Embryonic facial prominence (tissue), 1 donor: ENCODE results near the gene LRRC8C.
"Not testable (repeated sequence)": the region's sequence is repeated elsewhere in the genome, so short reads cannot be mapped to it uniquely, and the experiment has no call there.

Source experiments
- DNase-seq: peaks from one replicate; pipeline ENCODE4 v3.0.0-alpha.2; 2016; ENCODE audit errors: extremely low spot score

Gene LRRC8C

GRCh38 chr1:89632657-89633247 lies at the start of gene LRRC8C:
LRRC8C (plus strand) TSS chr1:89633120; CDS start chr1:89686474, 53,354 bp downstream.
- DNase-seq = peak; percentile 51

GRCh38 chr1:89584211-89584610 lies 48.7 kb upstream of the LRRC8C start:
- no peak for DNase-seq

- no peak for DNase-seq
Observed at GRCh38 chr1:89584781-89585180, 48.1 kb upstream of the LRRC8C start.

GRCh38 chr1:89587729-89588161 lies 45.2 kb upstream of the LRRC8C start:
- no peak for DNase-seq

- DNase-seq = no peak
Observed at GRCh38 chr1:89588480-89588879, 44.4 kb upstream of the LRRC8C start.

- DNase-seq = no peak
Observed at GRCh38 chr1:89589515-89589914, 43.4 kb upstream of the LRRC8C start.

- DNase-seq = no peak
Observed at GRCh38 chr1:89590341-89591080, 42.4 kb upstream of the LRRC8C start.

GRCh38 chr1:89592861-89593302 lies 40.0 kb upstream of the LRRC8C start:
- not testable (repeated sequence) for DNase-seq

- no peak for DNase-seq
Observed at GRCh38 chr1:89594096-89594740, 38.7 kb upstream of the LRRC8C start.

GRCh38 chr1:89596698-89597097 lies 36.2 kb upstream of the LRRC8C start:
- no peak for DNase-seq

- DNase-seq = no peak
Observed at GRCh38 chr1:89598450-89599331, 34.2 kb upstream of the LRRC8C start.

GRCh38 chr1:89599332-89599630 lies 33.6 kb upstream of the LRRC8C start:
- no peak for DNase-seq

GRCh38 chr1:89600451-89601224 lies 32.3 kb upstream of the LRRC8C start:
- no peak for DNase-seq

GRCh38 chr1:89602871-89603404 lies 30.0 kb upstream of the LRRC8C start:
- no peak for DNase-seq

- no peak for DNase-seq
Observed at GRCh38 chr1:89603651-89604413, 29.1 kb upstream of the LRRC8C start.

GRCh38 chr1:89604414-89604735 lies 28.5 kb upstream of the LRRC8C start:
- DNase-seq = no peak

GRCh38 chr1:89605692-89606091 lies 27.2 kb upstream of the LRRC8C start:
- DNase-seq = no peak

GRCh38 chr1:89606227-89606980 lies 26.5 kb upstream of the LRRC8C start:
- DNase-seq = no peak

GRCh38 chr1:89607156-89607555 lies 25.8 kb upstream of the LRRC8C start:
- DNase-seq = no peak
